ENCODE measurements around the gene CDH23. TPM values are rescaled to one million over a fixed set of nuclear protein-coding genes. Genes with fewer than 3 reads are reported as not detected.

Gene CDH23
- total RNA-seq, 1 donor from 2014 or later: 9.4 TPM

- no peak for TF ChIP-seq CTCF (conservative IDR thresholded peaks at IDR 0.05)
- H3K27ac Mint-ChIP-seq: no peak overlapping the region
- H3K36me3 Mint-ChIP-seq: no peaks in the 10 kb centered on the region
- peaks cover 19% of the 10 kb centered on the region for H3K4me1 Mint-ChIP-seq (ENCODE audit: unreplicated experiment)
- peaks cover 16% of the 10 kb centered on the region for H3K27me3 Mint-ChIP-seq
- no peak for DNase-seq (ENCODE audit: extremely low spot score, unreplicated experiment)
- no peaks in the 10 kb centered on the region for H3K9me3 Mint-ChIP-seq
- no peak overlapping the region for H3K4me3 Mint-ChIP-seq
These were observed 255.2 kb downstream of the CDH23 start for GRCh38 chr10:71651928-71652327.

GRCh38 chr10:71653044-71653443 is 256.3 kb downstream of the CDH23 start:
- peaks cover 23% of the 10 kb centered on the region for H3K4me1 Mint-ChIP-seq (ENCODE audit: unreplicated experiment)
- H3K9me3 Mint-ChIP-seq: no peaks in the 10 kb centered on the region
- no peak for DNase-seq (ENCODE audit: extremely low spot score, unreplicated experiment)
- no peaks in the 10 kb centered on the region for H3K36me3 Mint-ChIP-seq
- peaks cover 22% of the 10 kb centered on the region for H3K27me3 Mint-ChIP-seq
- no peak overlapping the region for H3K4me3 Mint-ChIP-seq
- H3K27ac Mint-ChIP-seq: no peak overlapping the region
- no peak for TF ChIP-seq CTCF (conservative IDR thresholded peaks at IDR 0.05)

DNA sequence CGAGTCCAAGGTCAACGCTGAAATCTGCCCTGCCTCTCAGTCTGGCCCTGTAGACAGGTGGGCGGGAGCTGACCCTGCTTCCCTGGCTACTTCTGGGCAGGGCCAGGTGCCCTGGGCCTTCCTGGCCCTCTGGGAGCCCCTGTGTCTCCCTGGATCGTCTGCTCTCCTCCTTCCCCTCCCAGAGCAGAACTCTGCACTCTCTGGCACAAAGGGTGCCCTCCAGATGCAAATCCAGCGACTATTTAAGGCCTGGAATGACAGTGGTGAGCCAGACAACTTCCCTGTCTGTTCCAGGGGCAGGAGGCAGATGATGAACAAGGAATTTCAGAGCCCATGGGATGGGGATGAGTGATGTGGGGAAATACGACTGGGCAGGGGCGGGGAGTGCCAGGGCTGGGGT is 259.5 kb downstream of the CDH23 start:
- Mint-ChIP-seq H3K27ac (no peak overlapping the region), H3K27me3 (peaks cover 42% of the 10 kb centered on the region)

DNA sequence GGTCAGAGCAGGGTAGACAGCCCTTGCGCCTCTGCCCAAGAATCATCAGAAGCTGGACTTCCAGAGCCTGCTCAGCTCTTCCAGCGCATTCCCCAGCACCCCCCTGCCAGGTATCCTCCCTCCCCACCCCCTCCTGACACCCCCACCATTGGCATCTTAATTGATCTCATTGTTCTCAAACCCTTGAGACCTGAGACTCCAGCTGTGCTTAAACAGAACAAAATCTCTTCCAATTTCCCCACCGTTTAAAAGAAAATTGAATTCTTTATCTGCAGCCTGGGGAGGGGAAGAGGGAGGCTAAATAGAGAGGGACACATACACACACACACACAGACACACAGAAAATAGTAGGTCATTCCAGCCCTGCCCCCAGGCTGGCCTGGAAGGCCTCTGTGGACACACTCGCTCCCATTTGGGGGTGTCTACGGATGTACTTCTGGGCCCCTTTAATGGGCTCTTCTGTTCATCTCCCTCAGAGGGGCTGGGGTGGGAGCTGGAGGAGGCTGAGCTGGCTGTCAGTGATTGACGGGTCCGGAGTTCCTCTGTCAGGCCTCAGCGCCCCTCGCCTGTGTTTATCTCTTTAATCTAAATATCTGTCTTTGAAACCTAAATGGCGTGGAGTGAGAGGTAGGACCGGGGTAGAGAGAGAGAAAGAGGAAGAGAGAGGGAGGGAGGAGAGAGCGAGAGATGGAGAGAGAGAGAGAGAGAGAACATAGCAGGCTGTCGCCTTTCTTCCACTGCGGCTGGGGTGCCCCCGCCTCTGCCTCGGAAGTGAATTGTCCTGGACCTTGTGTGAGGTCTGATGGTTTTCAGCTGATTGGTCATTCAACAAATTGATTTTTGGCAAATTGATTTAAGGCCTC is 261.1 kb downstream of the CDH23 start:
- H3K36me3 Mint-ChIP-seq: no peaks in the 10 kb centered on the region
- peaks cover 32% of the 10 kb centered on the region for H3K4me1 Mint-ChIP-seq (ENCODE audit: unreplicated experiment)
- no peak for TF ChIP-seq CTCF (conservative IDR thresholded peaks at IDR 0.05)
- no peak overlapping the region for H3K27ac Mint-ChIP-seq
- H3K4me3 Mint-ChIP-seq: peak overlapping the region; percentile 2
- H3K27me3 Mint-ChIP-seq: peaks cover 49% of the 10 kb centered on the region
- no peak for DNase-seq (ENCODE audit: extremely low spot score, unreplicated experiment)
- H3K9me3 Mint-ChIP-seq: no peaks in the 10 kb centered on the region

More for the DNA sequence above, 259.5 kb downstream of the CDH23 start:
- no peaks in the 10 kb centered on the region for H3K9me3 Mint-ChIP-seq
- no peak overlapping the region for H3K4me3 Mint-ChIP-seq
- DNase-seq (ENCODE audit: extremely low spot score, unreplicated experiment): no peak
- H3K4me1 Mint-ChIP-seq (ENCODE audit: unreplicated experiment): peaks cover 28% of the 10 kb centered on the region
- TF ChIP-seq CTCF (conservative IDR thresholded peaks at IDR 0.05): no peak
- no peaks in the 10 kb centered on the region for H3K36me3 Mint-ChIP-seq

GRCh38 chr10:71658467-71658745 is 261.7 kb downstream of the CDH23 start:
- DNase-seq (ENCODE audit: extremely low spot score, unreplicated experiment): no peak
- Mint-ChIP-seq H3K4me3 (peak overlapping the region; percentile 2), H3K4me1 (ENCODE audit: unreplicated experiment) (peaks cover 27% of the 10 kb centered on the region), H3K9me3 (no peaks in the 10 kb centered on the region), H3K36me3 (no peaks in the 10 kb centered on the region), H3K27ac (no peak overlapping the region), H3K27me3 (peaks cover 48% of the 10 kb centered on the region)
- no peak for TF ChIP-seq CTCF (conservative IDR thresholded peaks at IDR 0.05)
